ENCODE measurements around the gene DPF3. TPM values are rescaled to one million over a fixed set of nuclear protein-coding genes. Genes with fewer than 3 reads are reported as not detected.

Gene DPF3
- total RNA-seq, 5 donors from 2014 or later (not counting 1 experiment from before 2014, with no cell fraction given) = 0.33 to 0.86 (median 0.54) TPM

DNA sequence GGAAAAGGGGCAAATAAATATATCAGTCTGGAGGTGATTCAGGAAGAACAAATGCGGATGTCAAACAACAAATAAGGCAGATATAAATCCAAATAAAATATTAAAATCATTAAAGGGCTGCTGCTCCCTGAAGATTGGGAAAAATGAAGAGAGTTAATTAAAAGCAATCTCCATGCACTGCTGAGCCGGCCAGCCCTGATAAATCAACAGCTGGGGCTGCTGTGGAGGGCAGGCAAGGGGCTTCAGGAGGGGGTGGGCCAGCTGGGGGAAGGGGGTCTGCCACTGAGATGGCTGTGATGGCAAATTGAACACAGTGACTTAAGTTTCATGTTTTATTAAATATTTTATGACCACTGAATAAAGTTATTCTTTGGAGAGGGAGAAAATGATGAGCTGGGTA is 12.4 kb downstream of the DPF3 start:
- Histone ChIP-seq H3K4me3 (ENCODE audit: control insufficient read depth in 1 of 2, extremely low read depth in 1 of 2, low read length in 1 of 2) (no peak overlapping the region), H3K9me3 (no peaks in the 10 kb centered on the region), H3K27me3 (replicated peaks in 1 of 2; ENCODE audit: control insufficient read depth in 2 of 2, extremely low read depth in 1 of 2, insufficient read depth in 2 of 2, low read length in 1 of 2) (peaks cover 0 to 9% of the 10 kb centered on the region in 2 experiments), H3K27ac (ENCODE audit: low read length) (no peak overlapping the region), H3K36me3 (ENCODE audit: control insufficient read depth in 2 of 2, extremely low read depth in 1 of 2, insufficient read depth in 1 of 2, low read length in 1 of 2) (no peaks in the 10 kb centered on the region), H3K4me1 (ENCODE audit: control insufficient read depth in 1 of 2, extremely low read depth in 1 of 2, insufficient read depth in 2 of 2, low read length in 2 of 2) (no peaks in the 10 kb centered on the region)
- Mint-ChIP-seq H3K4me1 (peaks cover 0 to 2% (median 0%) of the 10 kb centered on the region in 3 donors), H3K4me3 (no peak overlapping the region), H3K9me3 (no peaks in the 10 kb centered on the region), H3K27me3 (peaks cover 0 to 11% of the 10 kb centered on the region in 2 donors), H3K36me3 (peaks cover 1% of the 10 kb centered on the region), H3K27ac (no peak overlapping the region)
- ChIA-PET POLR2A (no interaction called here), CTCF (interaction anchor here (0.6 to 1.0 kb wide), 2 partner anchors 22 to 24 kb away, joined by 3 to 7 read pairs; no protein-coding TSS in a partner anchor)
- ATAC-seq (replicated peaks in 1 of 4) = no peak
- no peak for DNase-seq
- WGBS (ENCODE audit: insufficient coverage) = no CpG with 5 or more reads among the region's 2 CpGs

DNA sequence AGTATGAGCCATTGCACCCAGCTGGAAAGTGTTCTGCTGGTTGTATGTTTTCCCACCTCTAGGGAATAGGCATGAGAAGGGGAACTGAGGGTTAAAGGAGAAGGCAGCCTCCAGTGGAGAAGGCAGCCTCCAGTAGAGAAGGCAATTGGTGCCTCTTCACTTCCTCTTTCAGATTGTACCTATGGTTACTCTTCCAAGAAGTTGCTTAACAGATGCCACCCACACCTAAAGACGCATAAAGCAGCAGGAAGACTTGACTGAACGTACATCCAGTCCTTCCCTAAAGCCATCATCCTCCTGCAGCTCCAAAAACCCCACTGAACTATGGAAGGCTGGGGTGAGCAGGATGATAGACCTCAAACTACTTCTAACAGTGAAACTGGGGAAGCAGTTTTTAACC is 13.1 kb downstream of the DPF3 start:
- Mint-ChIP-seq H3K9me3 (no peaks in the 10 kb centered on the region), H3K36me3 (peaks cover 3% of the 10 kb centered on the region), H3K27me3 (peaks cover 2 to 8% of the 10 kb centered on the region in 2 donors), H3K4me3 (no peak overlapping the region), H3K27ac (no peak overlapping the region), H3K4me1 (peaks cover 0 to 2% (median 0%) of the 10 kb centered on the region in 3 donors)
- no peaks in the 10 kb centered on the region for H3K4me1 ChIP-seq (ENCODE audit: control insufficient read depth in 1 of 2, extremely low read depth in 1 of 2, insufficient read depth in 2 of 2, low read length in 2 of 2)
- no peaks in the 10 kb centered on the region for H3K36me3 ChIP-seq (ENCODE audit: control insufficient read depth in 2 of 2, extremely low read depth in 1 of 2, insufficient read depth in 1 of 2, low read length in 1 of 2)
- ChIA-PET CTCF (interaction anchor here in 1 of 2 donors (0.6 kb wide), 1 partner anchor 16 kb away, joined by 4 read pairs; no protein-coding TSS in a partner anchor), POLR2A (interaction anchor here in 1 of 2 donors (0.7 kb wide), 1 partner anchor 1644 kb away, joined by 4 read pairs; no protein-coding TSS in a partner anchor)
- H3K27ac ChIP-seq (ENCODE audit: low read length) = no peak overlapping the region
- no peak overlapping the region for H3K4me3 ChIP-seq (ENCODE audit: control insufficient read depth in 1 of 2, extremely low read depth in 1 of 2, low read length in 1 of 2)
- no CpG with 5 or more reads among the region's 2 CpGs for WGBS (ENCODE audit: insufficient coverage)
- no peak for ATAC-seq (replicated peaks in 1 of 4)
- DNase-seq = no peak
- H3K27me3 ChIP-seq (replicated peaks in 1 of 2; ENCODE audit: control insufficient read depth in 2 of 2, extremely low read depth in 1 of 2, insufficient read depth in 2 of 2, low read length in 1 of 2) = peaks cover 0 to 14% of the 10 kb centered on the region in 2 experiments
- H3K9me3 ChIP-seq = no peaks in the 10 kb centered on the region

DNA sequence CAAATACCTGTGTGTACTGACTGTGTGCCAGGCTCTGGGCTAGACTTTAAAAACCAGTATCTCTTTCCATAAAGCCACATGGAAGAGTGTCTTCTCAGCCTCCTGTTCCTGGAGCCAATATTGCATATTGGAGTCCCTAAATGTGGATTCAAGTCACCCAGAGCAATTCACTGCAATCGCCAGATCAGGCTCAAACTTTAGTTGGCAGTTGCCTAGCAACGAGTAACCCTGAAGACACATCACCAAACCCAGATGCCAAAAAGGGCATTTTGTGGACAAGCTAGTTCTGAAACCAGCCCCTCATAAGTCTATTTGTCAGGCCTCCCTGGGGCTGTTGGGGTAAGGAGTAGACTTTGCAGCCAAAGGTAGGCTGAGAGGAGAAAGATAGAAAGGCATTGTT is 13.7 kb downstream of the DPF3 start:
- Mint-ChIP-seq H3K4me3 (no peak overlapping the region), H3K27ac (no peak overlapping the region), H3K27me3 (peaks cover 2 to 5% of the 10 kb centered on the region in 2 donors), H3K4me1 (peaks cover 0 to 2% (median 0%) of the 10 kb centered on the region in 3 donors), H3K9me3 (no peaks in the 10 kb centered on the region), H3K36me3 (peaks cover 3% of the 10 kb centered on the region)
- H3K4me3 ChIP-seq (ENCODE audit: control insufficient read depth in 1 of 2, extremely low read depth in 1 of 2, low read length in 1 of 2) = no peak overlapping the region
- ChIA-PET POLR2A (interaction anchor here in 1 of 2 donors (0.9 kb wide), 1 partner anchor 35 kb away, joined by 5 read pairs; no protein-coding TSS in a partner anchor), CTCF (interaction anchor here in 1 of 2 donors (0.6 kb wide), 1 partner anchor 16 kb away, joined by 4 read pairs; no protein-coding TSS in a partner anchor)
- DNase-seq = no peak
- no peaks in the 10 kb centered on the region for H3K36me3 ChIP-seq (ENCODE audit: control insufficient read depth in 2 of 2, extremely low read depth in 1 of 2, insufficient read depth in 1 of 2, low read length in 1 of 2)
- H3K27me3 ChIP-seq (replicated peaks in 1 of 2; ENCODE audit: control insufficient read depth in 2 of 2, extremely low read depth in 1 of 2, insufficient read depth in 2 of 2, low read length in 1 of 2) = peaks cover 0 to 19% of the 10 kb centered on the region in 2 experiments
- ATAC-seq (replicated peaks in 1 of 4) = no peak
- no CpG with 5 or more reads among the region's 2 CpGs for WGBS (ENCODE audit: insufficient coverage)
- no peaks in the 10 kb centered on the region for H3K4me1 ChIP-seq (ENCODE audit: control insufficient read depth in 1 of 2, extremely low read depth in 1 of 2, insufficient read depth in 2 of 2, low read length in 2 of 2)
- H3K27ac ChIP-seq (ENCODE audit: low read length) = no peak overlapping the region
- no peaks in the 10 kb centered on the region for H3K9me3 ChIP-seq

DNA sequence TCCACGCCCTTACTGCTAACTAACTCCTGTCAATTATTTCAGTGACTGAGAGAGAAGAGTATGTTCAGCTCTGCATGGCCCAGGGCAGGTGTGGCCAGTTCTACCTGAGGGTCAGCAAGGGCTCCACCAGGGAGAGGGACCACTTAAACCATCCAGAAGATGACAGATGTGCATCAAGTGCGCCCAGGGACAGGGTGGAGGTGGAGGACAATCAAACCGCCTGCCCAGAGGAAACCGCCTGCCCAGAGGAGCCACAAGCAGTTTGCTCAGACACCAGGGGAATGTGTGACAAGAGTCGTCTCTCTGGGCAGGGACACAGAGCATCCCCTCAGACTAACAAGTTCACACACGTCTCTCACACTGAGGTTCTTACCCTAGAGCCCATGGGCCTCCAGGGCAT is 14.5 kb downstream of the DPF3 start:
- Histone ChIP-seq H3K4me1 (ENCODE audit: control insufficient read depth in 1 of 2, extremely low read depth in 1 of 2, insufficient read depth in 2 of 2, low read length in 2 of 2) (no peaks in the 10 kb centered on the region), H3K4me3 (ENCODE audit: control insufficient read depth in 1 of 2, extremely low read depth in 1 of 2, low read length in 1 of 2) (no peak overlapping the region), H3K36me3 (ENCODE audit: control insufficient read depth in 2 of 2, extremely low read depth in 1 of 2, insufficient read depth in 1 of 2, low read length in 1 of 2) (no peaks in the 10 kb centered on the region), H3K27ac (ENCODE audit: low read length) (no peak overlapping the region), H3K9me3 (no peaks in the 10 kb centered on the region), H3K27me3 (replicated peaks in 1 of 2; ENCODE audit: control insufficient read depth in 2 of 2, extremely low read depth in 1 of 2, insufficient read depth in 2 of 2, low read length in 1 of 2) (peaks cover 0 to 18% of the 10 kb centered on the region in 2 experiments)
- Mint-ChIP-seq H3K36me3 (peaks cover 3% of the 10 kb centered on the region), H3K27ac (no peak overlapping the region), H3K4me3 (no peak overlapping the region), H3K27me3 (peaks cover 2 to 8% of the 10 kb centered on the region in 2 donors), H3K9me3 (no peaks in the 10 kb centered on the region), H3K4me1 (peaks cover 0 to 2% (median 0%) of the 10 kb centered on the region in 3 donors)
- WGBS (ENCODE audit: insufficient coverage) = 92% methylated on average over 4 of the region's 6 CpGs
- POLR2A ChIA-PET = no interaction called here
- DNase-seq = no peak
- no peak for ATAC-seq (replicated peaks in 1 of 4)
- CTCF ChIA-PET = no interaction called here

DNA sequence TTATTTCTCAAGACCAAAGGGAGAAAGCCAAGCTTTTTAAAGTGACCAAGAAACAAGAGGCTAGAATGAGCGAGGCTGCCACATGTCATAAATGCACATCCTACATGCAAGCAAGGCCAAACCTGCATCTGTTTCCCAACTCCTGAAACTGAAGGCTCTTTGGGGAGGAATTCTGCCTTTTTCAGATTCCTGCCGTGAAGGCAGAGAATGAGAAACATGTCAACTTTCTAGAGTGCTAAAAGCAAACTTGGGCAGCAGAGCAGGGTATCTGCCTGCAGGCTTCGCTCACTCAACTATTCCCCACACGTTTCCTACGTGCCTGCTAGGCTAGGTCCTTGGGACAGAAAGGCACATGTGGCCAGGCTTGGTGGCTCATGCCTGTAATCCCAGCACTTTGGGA is 15.2 kb downstream of the DPF3 start:
- H3K9me3 Mint-ChIP-seq = no peaks in the 10 kb centered on the region
- Histone ChIP-seq H3K9me3 (no peaks in the 10 kb centered on the region), H3K4me1 (ENCODE audit: control insufficient read depth in 1 of 2, extremely low read depth in 1 of 2, insufficient read depth in 2 of 2, low read length in 2 of 2) (no peaks in the 10 kb centered on the region), H3K27ac (ENCODE audit: low read length) (no peak overlapping the region), H3K27me3 (replicated peaks in 1 of 2; ENCODE audit: control insufficient read depth in 2 of 2, extremely low read depth in 1 of 2, insufficient read depth in 2 of 2, low read length in 1 of 2) (peaks cover 0 to 16% of the 10 kb centered on the region in 2 experiments), H3K4me3 (ENCODE audit: control insufficient read depth in 1 of 2, extremely low read depth in 1 of 2, low read length in 1 of 2) (no peak overlapping the region), H3K36me3 (ENCODE audit: control insufficient read depth in 2 of 2, extremely low read depth in 1 of 2, insufficient read depth in 1 of 2, low read length in 1 of 2) (no peaks in the 10 kb centered on the region)
- DNase-seq (no peak), ATAC-seq (replicated peaks in 1 of 4) (no peak)
- no peaks in the 10 kb centered on the region for H3K4me1 Mint-ChIP-seq
- H3K36me3 Mint-ChIP-seq = peaks cover 3% of the 10 kb centered on the region
- peaks cover 2 to 8% of the 10 kb centered on the region in 2 donors for H3K27me3 Mint-ChIP-seq
- ChIA-PET POLR2A (no interaction called here), CTCF (interaction anchor here in 1 of 2 donors (0.6 kb wide), 1 partner anchor 264 kb away, joined by 3 read pairs; no protein-coding TSS in a partner anchor)
- H3K27ac Mint-ChIP-seq = no peak overlapping the region
- no peak overlapping the region for H3K4me3 Mint-ChIP-seq
- 84% methylated on average over 4 of the region's 5 CpGs for WGBS (ENCODE audit: insufficient coverage)

DNA sequence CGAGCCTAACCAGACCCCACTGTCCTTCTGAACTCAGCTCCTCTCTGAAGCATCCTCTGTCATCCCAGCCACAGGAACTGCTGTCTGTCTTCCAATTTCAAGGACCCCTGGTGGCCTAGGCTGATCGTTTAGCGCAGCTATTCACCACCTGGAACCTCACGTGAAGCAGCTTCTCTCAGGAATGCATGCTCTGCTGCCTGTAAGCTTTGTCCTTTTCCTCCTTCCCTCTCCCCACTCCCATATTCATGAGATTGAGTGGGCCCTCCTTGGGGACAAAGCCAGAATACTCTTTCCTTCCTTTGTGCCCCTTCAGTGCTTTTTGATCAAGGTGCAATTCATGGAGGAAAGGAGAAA is 17.2 kb downstream of the DPF3 start:
- Histone ChIP-seq H3K4me3 (ENCODE audit: control insufficient read depth in 1 of 2, extremely low read depth in 1 of 2, low read length in 1 of 2) (no peak overlapping the region), H3K4me1 (ENCODE audit: control insufficient read depth in 1 of 2, extremely low read depth in 1 of 2, insufficient read depth in 2 of 2, low read length in 2 of 2) (no peaks in the 10 kb centered on the region), H3K36me3 (ENCODE audit: control insufficient read depth in 2 of 2, extremely low read depth in 1 of 2, insufficient read depth in 1 of 2, low read length in 1 of 2) (no peaks in the 10 kb centered on the region), H3K27ac (ENCODE audit: low read length) (no peak overlapping the region), H3K9me3 (no peaks in the 10 kb centered on the region), H3K27me3 (replicated peaks in 1 of 2; ENCODE audit: control insufficient read depth in 2 of 2, extremely low read depth in 1 of 2, insufficient read depth in 2 of 2, low read length in 1 of 2) (peaks cover 0 to 14% of the 10 kb centered on the region in 2 experiments)
- Mint-ChIP-seq H3K4me3 (no peak overlapping the region), H3K4me1 (no peaks in the 10 kb centered on the region), H3K36me3 (peaks cover 6% of the 10 kb centered on the region), H3K27me3 (peaks cover 2 to 3% of the 10 kb centered on the region in 2 donors), H3K9me3 (peaks cover 0 to 2% (median 0%) of the 10 kb centered on the region in 3 donors), H3K27ac (no peak overlapping the region)
- POLR2A ChIA-PET = no interaction called here
- CTCF ChIA-PET = no interaction called here
- no peak for ATAC-seq (replicated peaks in 1 of 4)
- no peak for DNase-seq
- WGBS (ENCODE audit: insufficient coverage) = 67% methylated on average over 4 of the region's 4 CpGs

Measured in T-cell (primary cell).